ENCODE data around the gene TRABD2A. TPM values are rescaled to one million over a fixed set of nuclear protein-coding genes. Genes with fewer than 3 reads are reported as not detected.
"Not testable (repeated sequence)": the region's sequence is repeated elsewhere in the genome, so short reads cannot be mapped to it uniquely, and the experiment has no call there.

TRABD2A gene
- total and polyA plus RNA-seq, 9 of the 15 experiments (the other 6 are each of a cell fraction or from before 2014, with no cell fraction given), result 0.07 to 0.45 (median 0.25) TPM

DNA sequence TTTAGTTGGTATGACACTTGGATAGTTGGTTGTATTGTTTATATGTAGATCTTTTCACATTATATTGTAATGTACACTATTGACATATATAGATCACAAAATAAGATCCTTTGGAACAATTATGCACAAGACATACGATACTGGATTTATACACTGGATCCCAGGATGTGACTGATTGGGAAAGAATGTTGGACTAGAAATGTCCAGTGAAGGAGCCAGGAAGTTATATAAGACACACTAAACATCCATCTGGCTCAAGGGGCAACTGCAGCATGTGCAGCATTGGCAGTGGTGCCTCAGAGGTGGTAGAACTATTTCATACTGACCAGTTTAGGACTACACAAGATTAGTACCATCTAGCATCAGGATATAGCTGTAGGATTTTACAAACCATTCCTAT lies 104.9 kb downstream of the TRABD2A start:
- Histone ChIP-seq H3K79me2 (ENCODE audit: control insufficient read depth, insufficient read depth, low read length) (no peaks in the 10 kb centered on the region), H3K9me1 (ENCODE audit: control insufficient read depth, insufficient read depth, low read length) (no peaks in the 10 kb centered on the region), H3K4me2 (ENCODE audit: insufficient read depth, low read length) (no peak overlapping the region), H3K4me1 (replicated peaks in 1 of 2; ENCODE audit: control insufficient read depth in 2 of 2, insufficient read depth in 2 of 2, low read length in 2 of 2) (peaks cover 0 to 4% of the 10 kb centered on the region in 2 experiments; a peak in 1 of 5 replicates), H4K20me1 (replicated peaks; ENCODE audit: control insufficient read depth, insufficient read depth, low read length) (no peaks in the 10 kb centered on the region), H3K27me3 (ENCODE audit: control insufficient read depth in 2 of 2, insufficient read depth in 2 of 2, low read length in 2 of 2) (no peaks in the 10 kb centered on the region), H3K27ac (ENCODE audit: extremely low read depth, low read depth, low read length) (no peak overlapping the region), H3K9me3 (replicated peaks; ENCODE audit: control insufficient read depth, insufficient read depth, low read depth, low read length) (peaks cover 4% of the 10 kb centered on the region; the same call in 1 of the 2 replicates), H3K36me3 (ENCODE audit: control insufficient read depth, insufficient read depth, low read length) (no peaks in the 10 kb centered on the region), H2AFZ (ENCODE audit: low read depth, low read length) (no peak overlapping the region), H3K4me3 (no peak overlapping the region), H3K9ac (ENCODE audit: insufficient read depth in 1 of 2, low read depth in 2 of 2, low read length in 2 of 2) (no peak overlapping the region)
- intact Hi-C loops (cut with micrococcal nuclease) (no loop called here), in situ Hi-C loops (cut with MboI) (no loop called here)
- FAIRE-seq (no peak), DNase-seq (ENCODE audit: extremely low read depth in 1 of 4, low spot score in 3 of 4) (no peak), ATAC-seq (no peak)
- 0% methylated on average over 1 of the region's 1 CpG for WGBS (ENCODE audit: insufficient coverage, low coverage, missing lambda C conversion rate)
- ChIA-PET POLR2A (no interaction called here), CTCF (ENCODE audit: low intra/inter-chr PET ratio) (no interaction called here)
- BruUV-seq (replicated peaks), result no TSS peak
- TF ChIP-seq KDM4B (IDR thresholded peaks at IDR 0.05; ENCODE audit: borderline replicate concordance in 2 of 2, low read depth in 1 of 2) (no peak), CHD2 (IDR thresholded peaks at IDR 0.05; ENCODE audit: low read depth, low read length) (no peak), SP1 (CRISPR knock-in tag; IDR thresholded peaks at IDR 0.05) (no peak), TCF3 (CRISPR knock-in tag; IDR thresholded peaks at IDR 0.05) (no peak), MBD2 (IDR thresholded peaks at IDR 0.05; ENCODE audit: borderline replicate concordance, low read depth) (no peak), FOXP1 (CRISPR knock-in tag; IDR thresholded peaks at IDR 0.05) (no peak), HDAC8 (tag; IDR thresholded peaks at IDR 0.05) (no peak), TOE1 (IDR thresholded peaks at IDR 0.05; ENCODE audit: borderline replicate concordance) (no peak), TOE1 (CRISPR knock-in tag; IDR thresholded peaks at IDR 0.05; ENCODE audit: borderline replicate concordance, low read depth) (no peak), ZNF780A (CRISPR knock-in tag; IDR thresholded peaks at IDR 0.05) (no peak)
- TF ChIP-seq, protein P1, sequence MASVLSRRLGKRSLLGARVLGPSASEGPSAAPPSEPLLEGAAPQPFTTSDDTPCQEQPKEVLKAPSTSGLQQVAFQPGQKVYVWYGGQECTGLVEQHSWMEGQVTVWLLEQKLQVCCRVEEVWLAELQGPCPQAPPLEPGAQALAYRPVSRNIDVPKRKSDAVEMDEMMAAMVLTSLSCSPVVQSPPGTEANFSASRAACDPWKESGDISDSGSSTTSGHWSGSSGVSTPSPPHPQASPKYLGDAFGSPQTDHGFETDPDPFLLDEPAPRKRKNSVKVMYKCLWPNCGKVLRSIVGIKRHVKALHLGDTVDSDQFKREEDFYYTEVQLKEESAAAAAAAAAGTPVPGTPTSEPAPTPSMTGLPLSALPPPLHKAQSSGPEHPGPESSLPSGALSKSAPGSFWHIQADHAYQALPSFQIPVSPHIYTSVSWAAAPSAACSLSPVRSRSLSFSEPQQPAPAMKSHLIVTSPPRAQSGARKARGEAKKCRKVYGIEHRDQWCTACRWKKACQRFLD (CRISPR knock-in tag; IDR thresholded peaks at IDR 0.05), result no peak

DNA sequence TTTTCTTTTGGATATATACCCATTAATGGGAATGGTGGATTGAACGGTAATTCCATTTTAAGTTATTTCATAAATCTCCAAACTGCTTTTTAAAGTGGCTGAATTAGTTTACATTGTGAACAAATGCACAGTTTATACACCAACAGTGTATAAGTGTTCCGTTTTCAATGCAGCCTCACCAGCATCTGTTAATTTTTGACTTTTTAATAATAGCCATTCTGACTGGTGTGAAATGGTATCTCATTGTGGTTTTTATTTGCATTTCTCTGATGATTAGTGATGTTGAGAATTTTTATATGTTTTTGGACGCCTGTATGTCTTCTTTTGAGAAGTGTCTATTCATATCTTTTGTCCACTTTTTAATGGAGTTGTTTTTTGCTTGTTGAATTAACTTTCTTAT lies 107.3 kb downstream of the TRABD2A start:
- H3K27me3 ChIP-seq (ENCODE audit: control insufficient read depth in 2 of 2, insufficient read depth in 2 of 2, low read length in 2 of 2); H3K79me2 ChIP-seq (ENCODE audit: control insufficient read depth, insufficient read depth, low read length); in situ Hi-C loops (cut with MboI); FAIRE-seq; POLR2A ChIA-PET; CTCF ChIA-PET (ENCODE audit: low intra/inter-chr PET ratio); H3K9me3 ChIP-seq (replicated peaks; ENCODE audit: control insufficient read depth, insufficient read depth, low read depth, low read length); H3K4me1 ChIP-seq (replicated peaks in 1 of 2; ENCODE audit: control insufficient read depth in 2 of 2, insufficient read depth in 2 of 2, low read length in 2 of 2); H3K4me2 ChIP-seq (ENCODE audit: insufficient read depth, low read length); H3K9me1 ChIP-seq (ENCODE audit: control insufficient read depth, insufficient read depth, low read length); H3K4me3 ChIP-seq; H3K9ac ChIP-seq (ENCODE audit: insufficient read depth in 1 of 2, low read depth in 2 of 2, low read length in 2 of 2); BruUV-seq (replicated peaks); intact Hi-C loops (cut with micrococcal nuclease); H3K36me3 ChIP-seq (ENCODE audit: control insufficient read depth, insufficient read depth, low read length); DNase-seq (ENCODE audit: extremely low read depth in 1 of 4, low spot score in 3 of 4); H3K27ac ChIP-seq (ENCODE audit: extremely low read depth, low read depth, low read length); H2AFZ ChIP-seq (ENCODE audit: low read depth, low read length); H4K20me1 ChIP-seq (replicated peaks; ENCODE audit: control insufficient read depth, insufficient read depth, low read length); ATAC-seq: not testable (repeated sequence)
- 0% methylated on average over 3 of the region's 3 CpGs for WGBS (ENCODE audit: insufficient coverage, low coverage, missing lambda C conversion rate)
